ENCODE measurements around the gene C1orf174.

The C1orf174 gene

DNA sequence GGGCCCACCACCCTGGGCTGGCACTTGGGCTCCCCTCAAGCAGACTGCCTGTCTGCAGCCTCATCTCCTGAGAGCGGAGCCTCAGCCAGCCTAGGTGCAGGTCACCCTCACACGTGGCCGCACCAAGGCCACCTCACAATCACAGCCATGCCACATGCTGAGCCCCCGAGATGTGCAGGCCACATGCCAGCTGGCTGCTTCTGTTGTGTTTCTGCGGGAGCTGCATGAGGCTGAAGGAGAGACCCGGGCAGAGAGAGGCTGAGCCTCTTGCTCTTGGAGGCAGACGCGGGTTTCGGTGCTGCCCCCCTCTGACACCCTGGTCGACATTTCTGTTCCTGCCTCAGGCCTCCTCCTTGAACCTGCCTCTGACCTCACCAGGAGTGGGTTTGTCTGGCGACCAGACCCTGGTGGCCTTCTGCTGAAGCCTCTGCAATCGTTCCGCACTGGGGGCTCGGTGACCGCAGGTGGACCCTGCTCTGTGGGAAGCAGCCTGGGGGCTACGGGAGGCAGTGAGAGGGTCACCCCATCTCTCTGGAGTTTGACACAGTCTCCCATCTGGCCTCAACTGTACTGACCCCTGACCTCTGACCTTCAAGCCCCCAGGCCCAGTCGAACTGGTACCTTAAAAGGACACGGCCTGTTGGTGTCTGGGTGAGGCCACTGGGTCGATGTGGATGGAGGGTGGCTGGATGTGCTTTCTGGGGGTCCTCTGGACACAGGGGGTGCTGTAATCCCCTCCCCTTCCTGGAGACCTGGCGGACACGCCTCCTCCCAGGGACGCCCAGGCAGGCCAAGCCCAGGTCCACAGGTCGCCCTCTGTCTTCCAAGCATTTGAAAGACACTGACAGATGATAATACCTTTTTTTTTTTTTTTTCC, 13.0 kb upstream of the C1orf174 start:
- DNase-seq: no peak
- Histone ChIP-seq H3K27me3 (ENCODE audit: insufficient read depth, low read depth, severe bottlenecking) (no peaks in the 10 kb centered on the region), H3K4me3 (ENCODE audit: low read depth, low read length) (no peak overlapping the region), H3K27ac (no peak overlapping the region; the same call in 1 of the 2 replicates), H3K36me3 (no peaks in the 10 kb centered on the region), H3K9me3 (ENCODE audit: severe bottlenecking) (peaks cover 3% of the 10 kb centered on the region)
- TF ChIP-seq, protein P1, sequence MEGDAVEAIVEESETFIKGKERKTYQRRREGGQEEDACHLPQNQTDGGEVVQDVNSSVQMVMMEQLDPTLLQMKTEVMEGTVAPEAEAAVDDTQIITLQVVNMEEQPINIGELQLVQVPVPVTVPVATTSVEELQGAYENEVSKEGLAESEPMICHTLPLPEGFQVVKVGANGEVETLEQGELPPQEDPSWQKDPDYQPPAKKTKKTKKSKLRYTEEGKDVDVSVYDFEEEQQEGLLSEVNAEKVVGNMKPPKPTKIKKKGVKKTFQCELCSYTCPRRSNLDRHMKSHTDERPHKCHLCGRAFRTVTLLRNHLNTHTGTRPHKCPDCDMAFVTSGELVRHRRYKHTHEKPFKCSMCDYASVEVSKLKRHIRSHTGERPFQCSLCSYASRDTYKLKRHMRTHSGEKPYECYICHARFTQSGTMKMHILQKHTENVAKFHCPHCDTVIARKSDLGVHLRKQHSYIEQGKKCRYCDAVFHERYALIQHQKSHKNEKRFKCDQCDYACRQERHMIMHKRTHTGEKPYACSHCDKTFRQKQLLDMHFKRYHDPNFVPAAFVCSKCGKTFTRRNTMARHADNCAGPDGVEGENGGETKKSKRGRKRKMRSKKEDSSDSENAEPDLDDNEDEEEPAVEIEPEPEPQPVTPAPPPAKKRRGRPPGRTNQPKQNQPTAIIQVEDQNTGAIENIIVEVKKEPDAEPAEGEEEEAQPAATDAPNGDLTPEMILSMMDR (IDR thresholded peaks at IDR 0.05; ENCODE audit: low read depth, low read length): no peak

DNA sequence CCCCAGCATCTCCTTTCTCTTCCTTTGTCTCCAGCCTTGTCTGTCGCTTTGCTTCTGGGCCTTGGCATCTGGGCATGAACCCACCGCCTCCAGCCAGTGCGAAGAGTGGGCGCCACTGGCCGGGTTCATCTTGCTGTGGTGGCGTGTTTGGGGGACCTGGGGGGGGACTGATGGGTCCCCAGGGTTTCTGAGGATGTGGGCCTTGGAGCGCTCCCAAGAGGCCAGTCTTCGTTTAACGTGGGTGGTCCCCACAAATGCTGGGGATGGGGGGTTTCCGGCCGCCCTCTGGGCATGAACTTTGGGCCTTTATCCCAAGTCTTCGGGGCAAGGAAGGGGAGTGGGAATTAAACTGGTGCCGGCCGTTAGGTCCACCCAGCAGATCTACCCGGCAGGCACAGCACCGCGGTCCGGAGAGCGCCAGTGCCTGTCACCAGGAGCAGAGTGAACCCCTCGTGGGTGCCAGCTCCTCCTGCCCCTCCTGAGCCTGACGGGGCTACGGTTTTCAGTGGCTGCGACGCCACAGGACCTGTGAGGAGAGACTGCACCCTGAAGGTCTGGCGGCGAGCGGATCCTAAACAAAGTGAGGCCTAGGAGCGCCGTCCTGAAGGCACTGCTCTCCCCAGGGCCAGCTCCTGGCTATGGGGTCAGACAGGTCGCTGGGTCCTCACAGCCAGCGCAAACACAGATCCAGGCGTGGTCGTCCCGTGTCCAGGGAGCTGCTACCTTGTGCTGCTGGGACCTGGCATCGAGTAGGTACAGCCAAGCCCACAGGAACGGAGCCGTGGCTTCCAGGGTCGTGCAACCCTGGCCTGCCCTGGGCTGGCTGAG, 12.1 kb upstream of the C1orf174 start:
- Histone ChIP-seq H3K4me3 (ENCODE audit: low read depth, low read length) (no peak overlapping the region), H3K27ac (peak overlapping the region; percentile 71), H3K36me3 (no peaks in the 10 kb centered on the region), H3K9me3 (ENCODE audit: severe bottlenecking) (peaks cover 3% of the 10 kb centered on the region), H3K27me3 (ENCODE audit: insufficient read depth, low read depth, severe bottlenecking) (no peaks in the 10 kb centered on the region)
- TF ChIP-seq, protein P1 (IDR thresholded peaks at IDR 0.05; ENCODE audit: low read depth, low read length): no peak
- DNase-seq: no peak

DNA sequence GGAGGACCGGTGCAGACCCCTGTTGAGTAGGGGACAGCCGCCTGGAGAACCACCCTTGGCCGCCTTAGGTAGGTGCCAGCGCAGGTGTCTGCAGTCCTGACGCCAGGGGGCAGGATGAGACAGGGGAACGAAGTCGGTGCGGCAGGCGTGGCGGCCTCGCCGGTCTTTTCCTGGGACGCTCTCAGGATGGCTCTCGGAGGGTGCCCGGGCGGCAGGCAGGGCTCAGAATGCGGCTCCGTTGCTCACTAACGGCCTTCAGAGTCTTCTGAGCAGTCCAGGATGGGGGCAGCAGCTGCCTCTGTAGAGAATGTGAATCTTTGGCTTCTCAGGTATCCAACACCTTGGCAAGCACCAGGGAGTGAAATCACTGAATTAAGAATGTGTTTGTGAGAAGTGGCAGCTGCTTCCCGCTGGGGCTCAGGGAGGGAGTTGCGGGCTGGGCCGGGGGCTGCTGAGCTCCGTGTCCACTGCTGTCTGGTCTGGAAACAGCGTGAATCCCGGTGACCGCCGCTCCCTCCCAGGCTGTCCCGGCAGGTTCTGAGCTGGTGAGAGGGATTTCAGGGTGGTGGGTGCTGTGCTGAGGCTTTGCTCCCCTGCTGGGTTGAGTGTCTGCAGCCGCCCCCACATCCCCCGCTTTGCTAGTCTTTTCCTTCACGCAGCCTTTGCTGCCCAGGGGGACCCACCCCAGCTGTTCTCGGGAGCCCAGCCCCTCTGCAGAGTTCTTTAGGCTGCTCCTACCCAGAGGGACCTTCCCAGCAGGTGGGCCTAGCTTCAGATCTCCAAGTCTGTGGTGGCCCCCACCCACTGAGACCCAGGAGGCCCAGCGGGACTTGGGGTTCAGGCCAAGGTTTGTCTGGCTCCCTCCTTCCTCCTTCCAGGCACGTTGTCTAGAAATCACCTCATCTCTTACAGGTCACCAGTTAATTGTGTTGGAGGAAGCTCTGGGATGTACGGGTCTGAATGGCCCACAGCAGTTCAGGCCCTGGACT, 11.1 kb upstream of the C1orf174 start:
- H3K27me3 ChIP-seq (ENCODE audit: insufficient read depth, low read depth, severe bottlenecking): no peaks in the 10 kb centered on the region
- H3K9me3 ChIP-seq (ENCODE audit: severe bottlenecking): peaks cover 3% of the 10 kb centered on the region
- peak; percentile 94 for DNase-seq
- no peaks in the 10 kb centered on the region for H3K36me3 ChIP-seq
- TF ChIP-seq, protein P1 (IDR thresholded peaks at IDR 0.05; ENCODE audit: low read depth, low read length): peak; percentile 89
- peak overlapping the region; percentile 71 for H3K27ac ChIP-seq
- peak overlapping the region; percentile 30 for H3K4me3 ChIP-seq (ENCODE audit: low read depth, low read length)

DNA sequence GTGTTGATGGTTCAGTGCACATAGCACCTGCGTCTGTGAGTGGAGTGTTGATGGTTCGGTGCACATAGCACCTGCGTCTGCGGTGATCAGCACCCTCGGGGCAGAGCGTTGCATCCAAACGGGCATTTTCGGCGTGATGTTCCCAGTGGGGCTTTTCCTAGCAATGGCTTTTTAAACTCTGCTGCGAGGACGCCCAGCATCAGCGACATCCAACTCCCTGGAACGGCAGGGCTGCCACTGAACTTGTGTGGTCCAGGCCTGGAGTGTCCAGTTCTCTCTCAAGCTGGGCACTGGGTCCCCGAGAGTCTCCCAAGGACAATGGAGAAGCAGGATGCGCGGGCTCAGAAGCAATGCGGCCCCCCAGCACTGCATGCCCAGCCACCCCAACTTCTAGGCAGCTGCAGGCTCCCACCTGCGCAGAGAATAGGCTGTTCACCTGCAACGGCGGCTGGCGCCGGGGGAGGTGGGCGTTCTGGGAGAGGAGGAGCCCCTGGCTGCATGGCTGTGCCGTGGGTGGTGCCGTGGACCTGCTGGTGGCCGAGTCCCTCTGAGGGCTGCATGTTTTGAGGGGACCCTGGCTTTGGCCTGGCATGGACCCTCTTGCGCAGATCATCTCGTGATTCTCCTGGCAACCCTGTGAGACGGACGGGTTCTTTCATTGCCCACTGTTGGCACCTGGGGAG, 10.1 kb upstream of the C1orf174 start:
- no peak for DNase-seq

More for the DNA sequence above, 10.1 kb upstream of the C1orf174 start:
- Histone ChIP-seq H3K27me3 (ENCODE audit: insufficient read depth, low read depth, severe bottlenecking) (no peaks in the 10 kb centered on the region), H3K36me3 (no peaks in the 10 kb centered on the region), H3K9me3 (ENCODE audit: severe bottlenecking) (peaks cover 3% of the 10 kb centered on the region), H3K4me3 (ENCODE audit: low read depth, low read length) (no peak overlapping the region), H3K27ac (no peak overlapping the region)
- TF ChIP-seq, protein P1 (IDR thresholded peaks at IDR 0.05; ENCODE audit: low read depth, low read length): no peak

All from WERI-Rb-1 (cell line).